GOT3 (cell line): ENCODE data around the gene SIK2.
A peak's percentile ranks its signal among the peaks of the same experiment; 100 is the strongest.

Source experiments
- DNase-seq: peaks from one replicate; lab custom pipeline; 2025; ENCODE audit warnings: mixed read lengths; lab: John Stamatoyannopoulos, UW

Gene SIK2

GRCh38 chr11:111601979-111602864 is at the start of gene SIK2:
Gene SIK2, plus strand, starts transcription at chr11:111602449. Its CDS starts 115 bp downstream, at chr11:111602564.
- DNase-seq, result peak; percentile 64

GRCh38 chr11:111554532-111554931 is 47.7 kb upstream of the SIK2 start:
- no peak for DNase-seq

- no peak for DNase-seq
Observed at GRCh38 chr11:111555255-111555654, 47.0 kb upstream of the SIK2 start.

GRCh38 chr11:111557425-111558111 is 44.7 kb upstream of the SIK2 start:
- DNase-seq, result no peak

GRCh38 chr11:111559800-111560464 is 42.3 kb upstream of the SIK2 start:
- no peak for DNase-seq

GRCh38 chr11:111560800-111561199 is 41.4 kb upstream of the SIK2 start:
- no peak for DNase-seq

- no peak for DNase-seq
Observed at GRCh38 chr11:111561306-111561705, 40.9 kb upstream of the SIK2 start.

GRCh38 chr11:111561791-111562325 is 40.4 kb upstream of the SIK2 start:
- DNase-seq, result no peak

- DNase-seq, result no peak
Observed at GRCh38 chr11:111562692-111563389, 39.4 kb upstream of the SIK2 start.

- DNase-seq, result no peak
Observed at GRCh38 chr11:111565114-111565720, 37.0 kb upstream of the SIK2 start.

- no peak for DNase-seq
Observed at GRCh38 chr11:111566324-111566723, 35.9 kb upstream of the SIK2 start.

- no peak for DNase-seq
Observed at GRCh38 chr11:111569476-111569875, 32.8 kb upstream of the SIK2 start.

- no peak for DNase-seq
Observed at GRCh38 chr11:111570796-111571195, 31.5 kb upstream of the SIK2 start.

GRCh38 chr11:111571829-111572501 is 30.3 kb upstream of the SIK2 start:
- DNase-seq, result no peak

GRCh38 chr11:111572581-111572980 is 29.7 kb upstream of the SIK2 start:
- no peak for DNase-seq

GRCh38 chr11:111573821-111574249 is 28.4 kb upstream of the SIK2 start:
- DNase-seq, result no peak

GRCh38 chr11:111574373-111575225 is 27.6 kb upstream of the SIK2 start:
- DNase-seq, result no peak

GRCh38 chr11:111575740-111576139 is 26.5 kb upstream of the SIK2 start:
- DNase-seq, result no peak

- no peak for DNase-seq
Observed at GRCh38 chr11:111577821-111578220, 24.4 kb upstream of the SIK2 start.

- DNase-seq, result no peak
Observed at GRCh38 chr11:111581341-111581740, 20.9 kb upstream of the SIK2 start.
